ENCODE data around the gene PDXP. TPM values are rescaled to one million over a fixed set of nuclear protein-coding genes. Genes with fewer than 3 reads are reported as not detected.

The PDXP gene
- total and polyA plus RNA-seq, 2 of the 13 experiments (the other 11 are each of a cell fraction or from before 2014, with no cell fraction given) = 58.2 to 70.6 TPM

- TF ChIP-seq, protein P1, sequence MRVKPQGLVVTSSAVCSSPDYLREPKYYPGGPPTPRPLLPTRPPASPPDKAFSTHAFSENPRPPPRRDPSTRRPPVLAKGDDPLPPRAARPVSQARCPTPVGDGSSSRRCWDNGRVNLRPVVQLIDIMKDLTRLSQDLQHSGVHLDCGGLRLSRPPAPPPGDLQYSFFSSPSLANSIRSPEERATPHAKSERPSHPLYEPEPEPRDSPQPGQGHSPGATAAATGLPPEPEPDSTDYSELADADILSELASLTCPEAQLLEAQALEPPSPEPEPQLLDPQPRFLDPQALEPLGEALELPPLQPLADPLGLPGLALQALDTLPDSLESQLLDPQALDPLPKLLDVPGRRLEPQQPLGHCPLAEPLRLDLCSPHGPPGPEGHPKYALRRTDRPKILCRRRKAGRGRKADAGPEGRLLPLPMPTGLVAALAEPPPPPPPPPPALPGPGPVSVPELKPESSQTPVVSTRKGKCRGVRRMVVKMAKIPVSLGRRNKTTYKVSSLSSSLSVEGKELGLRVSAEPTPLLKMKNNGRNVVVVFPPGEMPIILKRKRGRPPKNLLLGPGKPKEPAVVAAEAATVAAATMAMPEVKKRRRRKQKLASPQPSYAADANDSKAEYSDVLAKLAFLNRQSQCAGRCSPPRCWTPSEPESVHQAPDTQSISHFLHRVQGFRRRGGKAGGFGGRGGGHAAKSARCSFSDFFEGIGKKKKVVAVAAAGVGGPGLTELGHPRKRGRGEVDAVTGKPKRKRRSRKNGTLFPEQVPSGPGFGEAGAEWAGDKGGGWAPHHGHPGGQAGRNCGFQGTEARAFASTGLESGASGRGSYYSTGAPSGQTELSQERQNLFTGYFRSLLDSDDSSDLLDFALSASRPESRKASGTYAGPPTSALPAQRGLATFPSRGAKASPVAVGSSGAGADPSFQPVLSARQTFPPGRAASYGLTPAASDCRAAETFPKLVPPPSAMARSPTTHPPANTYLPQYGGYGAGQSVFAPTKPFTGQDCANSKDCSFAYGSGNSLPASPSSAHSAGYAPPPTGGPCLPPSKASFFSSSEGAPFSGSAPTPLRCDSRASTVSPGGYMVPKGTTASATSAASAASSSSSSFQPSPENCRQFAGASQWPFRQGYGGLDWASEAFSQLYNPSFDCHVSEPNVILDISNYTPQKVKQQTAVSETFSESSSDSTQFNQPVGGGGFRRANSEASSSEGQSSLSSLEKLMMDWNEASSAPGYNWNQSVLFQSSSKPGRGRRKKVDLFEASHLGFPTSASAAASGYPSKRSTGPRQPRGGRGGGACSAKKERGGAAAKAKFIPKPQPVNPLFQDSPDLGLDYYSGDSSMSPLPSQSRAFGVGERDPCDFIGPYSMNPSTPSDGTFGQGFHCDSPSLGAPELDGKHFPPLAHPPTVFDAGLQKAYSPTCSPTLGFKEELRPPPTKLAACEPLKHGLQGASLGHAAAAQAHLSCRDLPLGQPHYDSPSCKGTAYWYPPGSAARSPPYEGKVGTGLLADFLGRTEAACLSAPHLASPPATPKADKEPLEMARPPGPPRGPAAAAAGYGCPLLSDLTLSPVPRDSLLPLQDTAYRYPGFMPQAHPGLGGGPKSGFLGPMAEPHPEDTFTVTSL (CRISPR knock-in tag; IDR thresholded peaks at IDR 0.05; ENCODE audit: borderline replicate concordance) = peak; percentile 18; the same call in 1 of the 2 replicates
- TF ChIP-seq ZNF530 (CRISPR knock-in tag; IDR thresholded peaks at IDR 0.05; ENCODE audit: low read depth) (no peak), KDM5B (CRISPR knock-in tag; IDR thresholded peaks at IDR 0.05; ENCODE audit: borderline replicate concordance) (no peak; the same call in none of the 2 replicates), RBM22 (optimal IDR thresholded peaks at IDR 0.05; ENCODE audit: low read length) (peak; percentile 59), ZNF101 (CRISPR knock-in tag; IDR thresholded peaks at IDR 0.05; ENCODE audit: borderline replicate concordance, low read depth) (no peak), ELF4 (CRISPR knock-in tag; IDR thresholded peaks at IDR 0.05; ENCODE audit: borderline replicate concordance) (peak; percentile 59; the same call in 1 of the 2 replicates), ZNF446 (CRISPR knock-in tag; IDR thresholded peaks at IDR 0.05) (no peak), NFIC (IDR thresholded peaks at IDR 0.05; ENCODE audit: low read length) (no peak), NBN (conservative IDR thresholded peaks at IDR 0.05) (no peak), MXI1 (IDR thresholded peaks at IDR 0.05; ENCODE audit: borderline replicate concordance, low read depth, low read length) (no peak), ASH2L (IDR thresholded peaks at IDR 0.05; ENCODE audit: insufficient read length, low read depth, low read length) (no peak), ZNF552 (CRISPR knock-in tag; IDR thresholded peaks at IDR 0.05; ENCODE audit: borderline replicate concordance) (peak; percentile 69; the same call in 1 of the 2 replicates), ZNF256 (CRISPR knock-in tag; conservative IDR thresholded peaks at IDR 0.05) (no peak), ZNF7 (CRISPR knock-in tag; IDR thresholded peaks at IDR 0.05) (0 out of 2 replicates have a peak, but pooled peaks have one; percentile 32), ZBTB2 (CRISPR knock-in tag; IDR thresholded peaks at IDR 0.05; ENCODE audit: low read depth) (peak; percentile 9; the same call in 1 of the 2 replicates), ZNF136 (CRISPR knock-in tag; IDR thresholded peaks at IDR 0.05; ENCODE audit: low read depth) (no peak), SP1 (IDR thresholded peaks at IDR 0.05) (no peak), SP1 (CRISPR knock-in tag; IDR thresholded peaks at IDR 0.05) (peak; percentile 79), SATB2 (CRISPR knock-in tag; IDR thresholded peaks at IDR 0.05) (no peak), MXD4 (CRISPR knock-in tag; IDR thresholded peaks at IDR 0.05) (no peak)
- TF ChIP-seq, protein P2, sequence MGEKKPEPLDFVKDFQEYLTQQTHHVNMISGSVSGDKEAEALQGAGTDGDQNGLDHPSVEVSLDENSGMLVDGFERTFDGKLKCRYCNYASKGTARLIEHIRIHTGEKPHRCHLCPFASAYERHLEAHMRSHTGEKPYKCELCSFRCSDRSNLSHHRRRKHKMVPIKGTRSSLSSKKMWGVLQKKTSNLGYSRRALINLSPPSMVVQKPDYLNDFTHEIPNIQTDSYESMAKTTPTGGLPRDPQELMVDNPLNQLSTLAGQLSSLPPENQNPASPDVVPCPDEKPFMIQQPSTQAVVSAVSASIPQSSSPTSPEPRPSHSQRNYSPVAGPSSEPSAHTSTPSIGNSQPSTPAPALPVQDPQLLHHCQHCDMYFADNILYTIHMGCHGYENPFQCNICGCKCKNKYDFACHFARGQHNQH (CRISPR knock-in tag; IDR thresholded peaks at IDR 0.05) = 0 out of 2 replicates have a peak, but pooled peaks have one; percentile 40
These were observed 24.7 kb upstream of the PDXP start (continued) for GRCh38 chr22:37633625-37634416.

All from HepG2 (cell line).